Cardiac fibroblast (primary cell): Measurements from ENCODE around the gene CCSER1.

ENCODE experiments used
- DNase-seq, 2 donors: peaks; one replicate each; pipeline versions ENCODE4 v3.0.0 to v3.0.0-alpha.2; 2010; ENCODE audit warnings: low read depth in 2 of 2
- H3K4me3 ChIP-seq, 2 donors: replicated peaks in 1 of 2; 1 replicate in 1 of 2; 2 replicates in 1 of 2; pipeline ENCODE4 v1.5.1; 2011; ENCODE audit warnings: low read depth in 2 of 2, low read length in 2 of 2, mild to moderate bottlenecking in 2 of 2, moderate library complexity in 1 of 2
- CTCF ChIP-seq: IDR thresholded peaks from one replicate; pipeline ENCODE4 v1.5.1; 2011; ENCODE audit warnings: low read depth, mild to moderate bottlenecking, low read length, inconsistent platforms

CCSER1 gene

GRCh38 chr4:91064157-91064853, 937.1 kb downstream of the CCSER1 start:
- H3K4me3 ChIP-seq = no peak overlapping the region
- peak in 1 of 2 donors; percentile 67 for DNase-seq
- no peak for TF ChIP-seq CTCF

GRCh38 chr4:91065117-91065516, 937.9 kb downstream of the CCSER1 start:
- no peak overlapping the region for H3K4me3 ChIP-seq
- DNase-seq = no peak
- TF ChIP-seq CTCF = no peak

- DNase-seq = no peak
- TF ChIP-seq CTCF = no peak
- H3K4me3 ChIP-seq = no peak overlapping the region
Measured at GRCh38 chr4:91070736-91071135, 943.5 kb downstream of the CCSER1 start.

GRCh38 chr4:91076147-91076546, 949.0 kb downstream of the CCSER1 start:
- H3K4me3 ChIP-seq = no peak overlapping the region
- DNase-seq = no peak
- no peak for TF ChIP-seq CTCF

- TF ChIP-seq CTCF = no peak
- H3K4me3 ChIP-seq = no peak overlapping the region
- no peak for DNase-seq
Measured at GRCh38 chr4:91085961-91086360, 958.8 kb downstream of the CCSER1 start.

- no peak for TF ChIP-seq CTCF
- DNase-seq = no peak
- H3K4me3 ChIP-seq = no peak overlapping the region
Measured at GRCh38 chr4:91087743-91088142, 960.5 kb downstream of the CCSER1 start.

GRCh38 chr4:91089178-91089577, 962.0 kb downstream of the CCSER1 start:
- DNase-seq = no peak
- no peak for TF ChIP-seq CTCF
- no peak overlapping the region for H3K4me3 ChIP-seq
